Endodermal cell (in vitro differentiated cells): ENCODE data around the gene CAPN13. TPM values are rescaled to one million over a fixed set of nuclear protein-coding genes. Genes with fewer than 3 reads are reported as not detected.
A peak's percentile ranks its signal among the peaks of the same experiment; 100 is the strongest.

Source experiments
- DNase-seq: peaks from one replicate; pipeline ENCODE4 v3.0.0-alpha.2; 2017
- H3K27ac ChIP-seq: 2 replicates; pipeline ENCODE4 v1.5.1; 2013; ENCODE audit warnings: mild to moderate bottlenecking, low read depth, low read length, moderate library complexity
- H3K27me3 ChIP-seq: 2 replicates; pipeline ENCODE4 v1.6.1; 2013; ENCODE audit warnings: mild to moderate bottlenecking, low read length, moderate library complexity; ENCODE audit not compliant: insufficient read depth, control insufficient read depth, poor library complexity, severe bottlenecking
- H3K36me3 ChIP-seq: 2 replicates; pipeline ENCODE4 v1.7.0; 2013; ENCODE audit warnings: mild to moderate bottlenecking, low read length, moderate library complexity; ENCODE audit not compliant: control insufficient read depth, insufficient read depth
- H3K4me1 ChIP-seq: one replicate; pipeline ENCODE4 v1.7.0; 2013; ENCODE audit warnings: low read length; ENCODE audit not compliant: control insufficient read depth, insufficient read depth
- H3K4me3 ChIP-seq: 2 replicates; pipeline ENCODE4 v1.5.1; 2013; ENCODE audit warnings: mild to moderate bottlenecking, low read length, moderate library complexity
- H3K9ac ChIP-seq: 2 replicates; pipeline ENCODE4 v1.6.1; 2013; ENCODE audit warnings: mild to moderate bottlenecking, low read length, moderate library complexity; ENCODE audit not compliant: poor library complexity, severe bottlenecking; ENCODE audit errors: extremely low read depth
- H3K9me3 ChIP-seq: 2 replicates; pipeline ENCODE4 v1.6.1; 2013; ENCODE audit warnings: mild to moderate bottlenecking, low read length, moderate library complexity; ENCODE audit not compliant: control insufficient read depth
- H3K27ac Mint-ChIP-seq: 2 replicates; pipeline ENCODE4 v1.8.0; 2020; ENCODE audit warnings: mixed read lengths
- H3K27me3 Mint-ChIP-seq: 2 replicates; pipeline ENCODE4 v1.8.0; 2021; ENCODE audit warnings: mild to moderate bottlenecking, mixed read lengths; ENCODE audit not compliant: insufficient read depth
- H3K36me3 Mint-ChIP-seq: 2 replicates; pipeline ENCODE4 v1.8.0; 2020; ENCODE audit warnings: low read depth, mixed read lengths
- H3K4me1 Mint-ChIP-seq: 2 replicates; pipeline ENCODE4 v1.8.0; 2020; ENCODE audit warnings: mixed read lengths
- H3K4me3 Mint-ChIP-seq: 2 replicates; pipeline ENCODE4 v1.8.0; 2020; ENCODE audit warnings: mild to moderate bottlenecking, moderate library complexity, mixed read lengths
- H3K9me3 Mint-ChIP-seq: 2 replicates; pipeline ENCODE4 v1.8.0; 2020; ENCODE audit warnings: mild to moderate bottlenecking, mixed read lengths
- WGBS, 2 experiments: methylation state at CpG; one replicate each; pipeline versions ENCODE4 v1.1.5 to v1.1.7; 2013; ENCODE audit warnings: missing lambda C conversion rate in 2 of 2, mixed read lengths in 1 of 2; ENCODE audit not compliant: insufficient coverage in 1 of 2, insufficient read length in 1 of 2; 5-methylcytosine and 5-hydroxymethylcytosine counted together
- total RNA-seq, 2 donors: library from RNA; stranded (reverse); fragmentation: NEBNext Ultra II Directional in 1 of 2; extraction: Animal tissue kit (Norgen Biotek cat#: 25700) in 1 of 2; gene quantifications; 2 replicates in 1 of 2; 3 replicates in 1 of 2; pipeline ENCODE4 v1.2.1, GENCODE V29; 2021
- TF ChIP-seq, protein P1 (sequence below): fragments of 200-600 bp; sonication (generic); conservative IDR thresholded peaks from 2 replicates; pipeline ENCODE4 v1.5.0; 2021; ENCODE audit warnings: antibody characterized with exemption, mild to moderate bottlenecking

Gene CAPN13
- total RNA-seq, 2 donors from 2014 or later: 29.5 to 38.6 TPM

DNA sequence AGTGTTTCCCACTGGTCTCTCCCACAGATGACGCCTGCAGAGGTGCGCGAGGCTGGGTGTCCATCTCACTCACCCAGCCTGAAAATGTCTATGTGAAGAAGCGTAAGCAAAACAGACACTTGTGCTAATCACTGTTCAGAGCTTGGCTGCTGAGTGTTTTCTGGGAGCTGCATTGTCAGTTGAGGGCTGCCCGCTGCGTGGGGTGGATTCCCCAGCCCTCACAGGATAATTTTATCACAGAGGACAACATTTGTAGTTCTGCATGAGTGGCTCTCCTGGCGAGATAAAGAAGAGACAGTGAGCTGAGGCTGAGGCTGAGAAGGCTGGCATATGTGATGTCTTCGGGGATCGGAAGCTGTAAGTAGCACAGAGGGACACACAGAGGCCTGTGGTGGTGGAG, 16.2 kb upstream of the CAPN13 start:
- Histone ChIP-seq H3K4me3 (no peak overlapping the region), H3K27me3 (no peaks in the 10 kb centered on the region), H3K9ac (no peak overlapping the region)

DNA sequence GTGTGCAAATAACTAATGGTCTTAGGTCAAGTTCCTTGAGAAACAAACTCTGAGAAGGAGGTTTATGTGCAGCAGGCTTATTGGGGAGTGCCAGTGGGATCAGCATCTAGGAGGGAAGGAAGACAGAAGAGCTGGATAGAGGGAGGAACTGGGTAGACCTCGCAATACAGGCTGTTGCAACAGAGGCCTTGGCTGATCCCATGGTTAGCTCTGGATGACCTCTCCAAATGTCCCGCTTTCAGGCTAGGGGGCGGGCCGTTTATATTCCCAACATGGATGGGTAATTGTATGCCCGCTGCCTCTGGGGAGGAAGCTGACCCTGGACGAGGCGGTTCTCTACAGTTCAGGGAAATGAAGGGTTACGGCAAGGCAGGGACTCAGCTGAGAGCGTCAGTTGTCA, 14.7 kb upstream of the CAPN13 start:
- Mint-ChIP-seq H3K36me3 (no peaks in the 10 kb centered on the region), H3K4me1 (no peaks in the 10 kb centered on the region), H3K27me3 (peaks cover 4% of the 10 kb centered on the region), H3K27ac (no peak overlapping the region), H3K4me3 (no peak overlapping the region), H3K9me3 (peaks cover 16% of the 10 kb centered on the region)
- H3K27ac ChIP-seq: no peak overlapping the region
- no peaks in the 10 kb centered on the region for H3K4me1 ChIP-seq
- no peak overlapping the region for H3K4me3 ChIP-seq
- TF ChIP-seq, protein P1, sequence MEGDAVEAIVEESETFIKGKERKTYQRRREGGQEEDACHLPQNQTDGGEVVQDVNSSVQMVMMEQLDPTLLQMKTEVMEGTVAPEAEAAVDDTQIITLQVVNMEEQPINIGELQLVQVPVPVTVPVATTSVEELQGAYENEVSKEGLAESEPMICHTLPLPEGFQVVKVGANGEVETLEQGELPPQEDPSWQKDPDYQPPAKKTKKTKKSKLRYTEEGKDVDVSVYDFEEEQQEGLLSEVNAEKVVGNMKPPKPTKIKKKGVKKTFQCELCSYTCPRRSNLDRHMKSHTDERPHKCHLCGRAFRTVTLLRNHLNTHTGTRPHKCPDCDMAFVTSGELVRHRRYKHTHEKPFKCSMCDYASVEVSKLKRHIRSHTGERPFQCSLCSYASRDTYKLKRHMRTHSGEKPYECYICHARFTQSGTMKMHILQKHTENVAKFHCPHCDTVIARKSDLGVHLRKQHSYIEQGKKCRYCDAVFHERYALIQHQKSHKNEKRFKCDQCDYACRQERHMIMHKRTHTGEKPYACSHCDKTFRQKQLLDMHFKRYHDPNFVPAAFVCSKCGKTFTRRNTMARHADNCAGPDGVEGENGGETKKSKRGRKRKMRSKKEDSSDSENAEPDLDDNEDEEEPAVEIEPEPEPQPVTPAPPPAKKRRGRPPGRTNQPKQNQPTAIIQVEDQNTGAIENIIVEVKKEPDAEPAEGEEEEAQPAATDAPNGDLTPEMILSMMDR: no peak
- peaks cover 7% of the 10 kb centered on the region for H3K9me3 ChIP-seq
- DNase-seq: no peak
- no peaks in the 10 kb centered on the region for H3K27me3 ChIP-seq
- no peaks in the 10 kb centered on the region for H3K36me3 ChIP-seq
- H3K9ac ChIP-seq: no peak overlapping the region
- WGBS, 2 experiments: 89 to 95% methylated on average over 8 to 9 of the region's 9 CpGs

More for the DNA sequence above, 16.2 kb upstream of the CAPN13 start:
- Mint-ChIP-seq H3K4me1 (no peaks in the 10 kb centered on the region), H3K36me3 (no peaks in the 10 kb centered on the region), H3K27me3 (peaks cover 4% of the 10 kb centered on the region), H3K9me3 (peaks cover 29% of the 10 kb centered on the region), H3K4me3 (no peak overlapping the region), H3K27ac (no peak overlapping the region)
- WGBS, 2 experiments: 91 to 98% methylated on average over 6 to 9 of the region's 9 CpGs
- H3K36me3 ChIP-seq: no peaks in the 10 kb centered on the region
- H3K9me3 ChIP-seq: peaks cover 17% of the 10 kb centered on the region
- H3K4me1 ChIP-seq: no peaks in the 10 kb centered on the region
- no peak for DNase-seq
- H3K27ac ChIP-seq: no peak overlapping the region
- TF ChIP-seq, protein P1: no peak

DNA sequence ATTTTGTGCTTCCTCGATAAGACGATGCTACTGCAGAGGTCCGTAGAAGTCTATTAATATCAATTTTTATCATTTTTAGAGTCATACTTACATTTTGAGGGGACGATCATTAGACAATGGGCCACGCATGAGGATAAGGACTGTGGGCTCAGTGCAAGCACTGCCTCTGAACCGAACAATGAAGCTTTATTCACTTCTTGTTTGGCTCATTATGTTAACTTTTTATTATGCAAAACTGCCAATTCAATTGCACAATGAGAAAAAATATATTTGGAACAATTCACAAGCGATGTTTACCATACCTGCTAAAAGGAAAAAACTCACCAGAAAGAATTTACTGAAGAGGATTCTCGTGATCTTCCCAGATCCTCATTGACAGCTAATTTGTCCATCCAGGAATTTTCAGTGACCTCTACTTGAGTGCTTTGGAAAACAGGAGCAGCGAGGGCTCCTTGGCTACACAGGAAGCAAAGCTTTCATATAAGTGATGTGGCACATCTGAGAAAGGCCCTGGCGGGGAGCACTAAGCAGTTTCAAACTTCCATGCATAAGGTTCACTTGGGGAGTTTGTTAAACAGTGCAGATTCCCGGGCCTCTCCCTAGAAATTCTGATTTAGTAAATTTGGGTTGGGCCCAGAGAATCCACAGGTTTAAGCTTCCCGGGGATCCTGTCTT, 13.3 kb upstream of the CAPN13 start:
- 90 to 92% methylated on average over 11 to 12 of the region's 12 CpGs for WGBS, 2 experiments
- no peaks in the 10 kb centered on the region for H3K36me3 Mint-ChIP-seq
- TF ChIP-seq, protein P1: no peak
- H3K9me3 Mint-ChIP-seq: peaks cover 5% of the 10 kb centered on the region
- no peaks in the 10 kb centered on the region for H3K9me3 ChIP-seq
- H3K4me3 ChIP-seq: no peak overlapping the region
- no peaks in the 10 kb centered on the region for H3K36me3 ChIP-seq
- H3K4me3 Mint-ChIP-seq: no peak overlapping the region
- H3K9ac ChIP-seq: no peak overlapping the region
- peak overlapping the region; percentile 10 for H3K27ac ChIP-seq
- H3K4me1 Mint-ChIP-seq: no peaks in the 10 kb centered on the region
- no peak for DNase-seq
- H3K27ac Mint-ChIP-seq: no peak overlapping the region
- peaks cover 6% of the 10 kb centered on the region for H3K27me3 Mint-ChIP-seq
- H3K27me3 ChIP-seq: no peaks in the 10 kb centered on the region
- H3K4me1 ChIP-seq: no peaks in the 10 kb centered on the region
